CD4-positive, alpha-beta T cell (primary cell): ENCODE measurements around the gene GPD2. TPM values are rescaled to one million over a fixed set of nuclear protein-coding genes. Genes with fewer than 3 reads are reported as not detected.

ENCODE experiments used
- ATAC-seq: fragments of 200-7000 bp; cut with Tn5 transposase; one replicate; pipeline ENCODE4 v1.10.0; 2022; ENCODE audit warnings: mild to moderate bottlenecking; ENCODE audit not compliant: poor library complexity
- CTCF ChIA-PET: fragments of 350-600 bp; sonication (Branson Sonifier 250); formaldehyde crosslinking; loops from one replicate; lab custom pipeline; 2021; ENCODE audit warnings: antibody characterized with exemption, inconsistent platforms; lab: Charles Lee
- POLR2A ChIA-PET: fragments of 350-600 bp; sonication (Branson Sonifier 250); formaldehyde crosslinking; loops from one replicate; lab custom pipeline; 2021; ENCODE audit warnings: antibody characterized with exemption, inconsistent platforms; lab: Charles Lee
- DNase-seq, 14 experiments: peaks; one replicate each; pipeline ENCODE4 v3.0.0-alpha.2; 2013 to 2020; ENCODE audit warnings: mixed read lengths in 2 of 14
- H3K27ac ChIP-seq, 2 donors: one replicate each; pipeline versions ENCODE4 v1.5.1 to v1.7.0; 2013; ENCODE audit warnings: low read length in 2 of 2, low read depth in 1 of 2, mild to moderate bottlenecking in 1 of 2
- H3K27me3 ChIP-seq, 2 experiments: 1 replicate in 1 of 2; 2 replicates in 1 of 2; pipeline versions ENCODE4 v1.6.1 to v1.7.0; 2013; ENCODE audit warnings: low read length in 2 of 2, control low read depth in 1 of 2, mild to moderate bottlenecking in 1 of 2, moderate library complexity in 1 of 2; ENCODE audit not compliant: insufficient read depth in 2 of 2, control insufficient read depth in 1 of 2
- H3K36me3 ChIP-seq: one replicate; pipeline ENCODE4 v1.6.1; 2013; ENCODE audit warnings: low read length, control low read depth; ENCODE audit not compliant: insufficient read depth
- H3K4me1 ChIP-seq: one replicate; pipeline ENCODE4 v1.6.1; 2013; ENCODE audit warnings: low read length, control low read depth; ENCODE audit not compliant: insufficient read depth
- H3K4me3 ChIP-seq: one replicate; pipeline ENCODE4 v1.5.1; 2013; ENCODE audit warnings: mild to moderate bottlenecking, low read length, moderate library complexity
- H3K9me3 ChIP-seq, 2 experiments: 1 replicate in 1 of 2; 2 replicates in 1 of 2; pipeline versions ENCODE4 v1.6.1 to v1.7.0; 2013; ENCODE audit warnings: low read length in 2 of 2, mild to moderate bottlenecking in 2 of 2, control low read depth in 1 of 2, moderate library complexity in 1 of 2; ENCODE audit not compliant: control insufficient read depth in 1 of 2, insufficient read depth in 1 of 2
- H3K27ac Mint-ChIP-seq: one replicate; pipeline ENCODE4 v1.8.0; 2020; ENCODE audit warnings: mixed read lengths
- H3K27me3 Mint-ChIP-seq: one replicate; pipeline ENCODE4 v1.8.0; 2021; ENCODE audit warnings: mixed read lengths
- H3K36me3 Mint-ChIP-seq: one replicate; pipeline ENCODE4 v1.8.0; 2021; ENCODE audit warnings: low read depth, mixed read lengths
- H3K4me1 Mint-ChIP-seq: one replicate; pipeline ENCODE4 v1.8.0; 2021; ENCODE audit warnings: low read depth, mixed read lengths
- H3K4me3 Mint-ChIP-seq: one replicate; pipeline ENCODE4 v1.8.0; 2020; ENCODE audit warnings: mild to moderate bottlenecking, mixed read lengths
- H3K9me3 Mint-ChIP-seq: one replicate; pipeline ENCODE4 v1.8.0; 2020; ENCODE audit warnings: mixed read lengths
- intact Hi-C, 2 experiments: fragments of 100-400 bp; cut with DNase I in 1 of 2; cut with micrococcal nuclease in 1 of 2; formaldehyde crosslinking; loops; one replicate each; pipeline versions ENCODE4 v1.15.1 to v1.9.0; 2023 to 2025; cut with DNase I, micrococcal nuclease
- total RNA-seq, 174 experiments: library from RNA in 2 of 174; stranded (reverse) in 2 of 174; gene quantifications; one replicate each; pipeline ENCODE4 v1.2.3 and lab custom pipeline; 2021 to 2026
- TF ChIP-seq, protein P1 (sequence below): fragments of 200-600 bp; IDR thresholded peaks from one replicate; pipeline ENCODE4 v1.8.0; 2022; ENCODE audit warnings: antibody characterized with exemption, mild to moderate bottlenecking

Gene GPD2
- total RNA-seq, 2 experiments from 2014 or later, result 6.2 to 6.7 TPM

DNA sequence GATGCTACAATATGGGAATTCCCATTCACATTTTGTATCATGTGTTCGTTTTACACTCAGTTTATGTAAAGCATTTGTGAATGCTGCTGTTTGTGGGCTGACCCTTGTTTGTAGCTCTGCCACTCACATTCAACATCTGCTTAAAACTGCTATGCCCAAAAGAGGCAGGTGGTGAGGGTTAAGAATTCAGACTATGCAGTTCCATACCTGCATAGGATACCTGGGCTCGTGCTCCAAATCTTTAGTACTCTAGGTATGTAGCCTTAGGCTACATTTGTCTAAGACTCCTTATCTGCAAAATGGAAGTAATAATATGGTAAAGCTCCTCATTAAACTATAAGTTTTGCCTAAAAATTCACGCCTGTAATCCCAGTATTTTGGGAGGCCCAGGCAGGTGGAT lies 199.5 kb downstream of the GPD2 start:
- ATAC-seq (no peak), DNase-seq (no peak)
- intact Hi-C loops, result no loop called here
- no peaks in the 10 kb centered on the region for H3K36me3 ChIP-seq
- H3K4me1 ChIP-seq, result no peaks in the 10 kb centered on the region
- no peak overlapping the region for H3K27ac Mint-ChIP-seq
- H3K36me3 Mint-ChIP-seq, result no peaks in the 10 kb centered on the region
- ChIA-PET CTCF (interaction anchor here (0.7 to 1.8 kb wide), 2 partner anchors 9 to 11 kb away, joined by 4 to 6 read pairs; no protein-coding TSS in a partner anchor), POLR2A (no interaction called here)
- peaks cover 0 to 11% of the 10 kb centered on the region in 2 experiments for H3K27me3 ChIP-seq
- TF ChIP-seq, protein P1, sequence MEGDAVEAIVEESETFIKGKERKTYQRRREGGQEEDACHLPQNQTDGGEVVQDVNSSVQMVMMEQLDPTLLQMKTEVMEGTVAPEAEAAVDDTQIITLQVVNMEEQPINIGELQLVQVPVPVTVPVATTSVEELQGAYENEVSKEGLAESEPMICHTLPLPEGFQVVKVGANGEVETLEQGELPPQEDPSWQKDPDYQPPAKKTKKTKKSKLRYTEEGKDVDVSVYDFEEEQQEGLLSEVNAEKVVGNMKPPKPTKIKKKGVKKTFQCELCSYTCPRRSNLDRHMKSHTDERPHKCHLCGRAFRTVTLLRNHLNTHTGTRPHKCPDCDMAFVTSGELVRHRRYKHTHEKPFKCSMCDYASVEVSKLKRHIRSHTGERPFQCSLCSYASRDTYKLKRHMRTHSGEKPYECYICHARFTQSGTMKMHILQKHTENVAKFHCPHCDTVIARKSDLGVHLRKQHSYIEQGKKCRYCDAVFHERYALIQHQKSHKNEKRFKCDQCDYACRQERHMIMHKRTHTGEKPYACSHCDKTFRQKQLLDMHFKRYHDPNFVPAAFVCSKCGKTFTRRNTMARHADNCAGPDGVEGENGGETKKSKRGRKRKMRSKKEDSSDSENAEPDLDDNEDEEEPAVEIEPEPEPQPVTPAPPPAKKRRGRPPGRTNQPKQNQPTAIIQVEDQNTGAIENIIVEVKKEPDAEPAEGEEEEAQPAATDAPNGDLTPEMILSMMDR, result no peak
- H3K9me3 Mint-ChIP-seq, result no peaks in the 10 kb centered on the region
- H3K4me3 ChIP-seq, result no peak overlapping the region
- no peaks in the 10 kb centered on the region for H3K4me1 Mint-ChIP-seq
- H3K27ac ChIP-seq, result no peak overlapping the region
- peaks cover 25% of the 10 kb centered on the region for H3K27me3 Mint-ChIP-seq
- H3K9me3 ChIP-seq, result peaks cover 8 to 12% of the 10 kb centered on the region in 2 experiments
- H3K4me3 Mint-ChIP-seq, result no peak overlapping the region

Other genes starting within 250 kb of the GPD2 start
- gene NR4A2, start 103.7 kb upstream of the GPD2 start, total RNA-seq, result 100 to 1,000 TPM; 290 to 319 TPM